ENCODE data around the gene PCMT1.

GRCh38 chr6:149859368-149859767, 109.8 kb downstream of the PCMT1 start:
- TF ChIP-seq, protein P1, sequence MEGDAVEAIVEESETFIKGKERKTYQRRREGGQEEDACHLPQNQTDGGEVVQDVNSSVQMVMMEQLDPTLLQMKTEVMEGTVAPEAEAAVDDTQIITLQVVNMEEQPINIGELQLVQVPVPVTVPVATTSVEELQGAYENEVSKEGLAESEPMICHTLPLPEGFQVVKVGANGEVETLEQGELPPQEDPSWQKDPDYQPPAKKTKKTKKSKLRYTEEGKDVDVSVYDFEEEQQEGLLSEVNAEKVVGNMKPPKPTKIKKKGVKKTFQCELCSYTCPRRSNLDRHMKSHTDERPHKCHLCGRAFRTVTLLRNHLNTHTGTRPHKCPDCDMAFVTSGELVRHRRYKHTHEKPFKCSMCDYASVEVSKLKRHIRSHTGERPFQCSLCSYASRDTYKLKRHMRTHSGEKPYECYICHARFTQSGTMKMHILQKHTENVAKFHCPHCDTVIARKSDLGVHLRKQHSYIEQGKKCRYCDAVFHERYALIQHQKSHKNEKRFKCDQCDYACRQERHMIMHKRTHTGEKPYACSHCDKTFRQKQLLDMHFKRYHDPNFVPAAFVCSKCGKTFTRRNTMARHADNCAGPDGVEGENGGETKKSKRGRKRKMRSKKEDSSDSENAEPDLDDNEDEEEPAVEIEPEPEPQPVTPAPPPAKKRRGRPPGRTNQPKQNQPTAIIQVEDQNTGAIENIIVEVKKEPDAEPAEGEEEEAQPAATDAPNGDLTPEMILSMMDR (IDR thresholded peaks at IDR 0.05; ENCODE audit: control extremely low read depth in 1 of 3, insufficient read depth in 1 of 3, low read depth in 1 of 3, low read length in 3 of 3): no peak
- no peak for TF ChIP-seq SIN3A (conservative IDR thresholded peaks at IDR 0.05 in 1 of 2, IDR thresholded peaks at IDR 0.05 in 1 of 2; ENCODE audit: low read depth in 1 of 2, low read length in 2 of 2)
- TF ChIP-seq POLR2A (IDR thresholded peaks at IDR 0.05; ENCODE audit: control extremely low read depth in 1 of 2, low read depth in 2 of 2, low read length in 2 of 2): no peak
- no peak for TF ChIP-seq POLR2AphosphoS5 (IDR thresholded peaks at IDR 0.05; ENCODE audit: low read depth, low read length)
- TF ChIP-seq USF2 (IDR thresholded peaks at IDR 0.05; ENCODE audit: low read length): no peak
- no peak for TF ChIP-seq EZH2 (IDR thresholded peaks at IDR 0.05; ENCODE audit: low read depth, low read length, severe bottlenecking)
- no peak for TF ChIP-seq JUN (IDR thresholded peaks at IDR 0.05; ENCODE audit: low read depth, low read length)
- no peak for TF ChIP-seq JUND (IDR thresholded peaks at IDR 0.05; ENCODE audit: low read length)
- no peak for TF ChIP-seq TAF7 (optimal IDR thresholded peaks at IDR 0.05; ENCODE audit: borderline replicate concordance, low read depth, low read length)
- TF ChIP-seq PHF8 (conservative IDR thresholded peaks at IDR 0.05; ENCODE audit: low read depth, low read length): no peak
- no peak for TF ChIP-seq CHD1 (IDR thresholded peaks at IDR 0.05; ENCODE audit: low read depth, low read length)
- TF ChIP-seq EP300 (IDR thresholded peaks at IDR 0.05; ENCODE audit: borderline replicate concordance in 1 of 2, low read depth in 2 of 2, low read length in 2 of 2): no peak

Data from H1 (cell line).